Fibroblast of lung (primary cell): ENCODE data around the gene CACNG8. TPM values are rescaled to one million over a fixed set of nuclear protein-coding genes. Genes with fewer than 3 reads are reported as not detected.

Source experiments
- DNase-seq, 2 donors: peaks; one replicate each; pipeline versions ENCODE4 v3.0.0 to v3.0.0-alpha.2; 2010; ENCODE audit warnings: low read depth in 2 of 2
- H2AFZ ChIP-seq: 2 replicates; pipeline ENCODE4 v1.5.1; 2012; ENCODE audit warnings: low read length, control low read depth, inconsistent platforms
- H3K27ac ChIP-seq: 2 replicates; pipeline ENCODE4 v1.5.1; 2011; ENCODE audit warnings: low read length, control low read depth; ENCODE audit not compliant: insufficient read depth
- H3K27me3 ChIP-seq: 2 replicates; pipeline ENCODE4 v1.5.1; 2011; ENCODE audit warnings: mild to moderate bottlenecking, low read length; ENCODE audit not compliant: control insufficient read depth, insufficient read depth
- H3K36me3 ChIP-seq: 2 replicates; pipeline ENCODE4 v1.5.1; 2011; ENCODE audit warnings: low read length; ENCODE audit not compliant: control insufficient read depth, insufficient read depth
- H3K4me1 ChIP-seq: 2 replicates; pipeline ENCODE4 v1.5.1; 2011; ENCODE audit warnings: low read length; ENCODE audit not compliant: control insufficient read depth, insufficient read depth; ENCODE audit errors: extremely low read depth
- H3K4me2 ChIP-seq: 2 replicates; pipeline ENCODE4 v1.5.1; 2011; ENCODE audit warnings: low read length, control low read depth; ENCODE audit not compliant: insufficient read depth; ENCODE audit errors: extremely low read depth
- H3K4me3 ChIP-seq, 4 experiments: fragments of 200-600 bp in 1 of 4; sonication (generic) in 1 of 4; replicated peaks in 1 of 4; 2 replicates each; pipeline ENCODE4 v1.5.1; 2011 to 2016; ENCODE audit warnings: low read length in 4 of 4, low read depth in 3 of 4, mild to moderate bottlenecking in 3 of 4, control low read depth in 2 of 4, inconsistent platforms in 1 of 4, mixed read lengths in 1 of 4; ENCODE audit not compliant: insufficient read depth in 1 of 4; ENCODE audit errors: control extremely low read depth in 1 of 4
- H3K79me2 ChIP-seq: 2 replicates; pipeline ENCODE4 v1.5.1; 2012; ENCODE audit warnings: mild to moderate bottlenecking, low read length, inconsistent platforms; ENCODE audit not compliant: control insufficient read depth, insufficient read depth
- H3K9ac ChIP-seq: 2 replicates; pipeline ENCODE4 v1.5.1; 2011; ENCODE audit warnings: mild to moderate bottlenecking, low read length, control low read depth; ENCODE audit not compliant: insufficient read depth
- H3K9me3 ChIP-seq: 2 replicates; pipeline ENCODE4 v1.5.1; 2012; ENCODE audit warnings: low read depth, low read length; ENCODE audit not compliant: control insufficient read depth, insufficient read depth
- H4K20me1 ChIP-seq: 2 replicates; pipeline ENCODE4 v1.5.1; 2011; ENCODE audit warnings: low read length; ENCODE audit not compliant: control insufficient read depth, insufficient read depth; ENCODE audit errors: extremely low read depth
- EZH2 ChIP-seq: IDR thresholded peaks from 2 replicates; pipeline ENCODE4 v1.5.1; 2012; ENCODE audit warnings: low read length, control low read depth, mild to moderate bottlenecking; ENCODE audit errors: missing control alignments
- polyA plus RNA-seq, 2 donors: library from polyadenylated mRNA; depleted of rRNA in 1 of 2; stranded (reverse) in 1 of 2; unstranded in 1 of 2; fragments of >200 nt; gene quantifications; 2 replicates each; pipeline ENCODE4 v1.2.1, GENCODE V29; 2011 to 2012; ENCODE audit warnings: missing spikeins in 1 of 2
- total RNA-seq: library from RNA; depleted of rRNA; stranded (reverse); fragments of >200 nt; gene quantifications from 2 replicates; pipeline ENCODE4 v1.2.1, GENCODE V29; 2014
- TF ChIP-seq, protein P1 (sequence below), 2 donors: IDR thresholded peaks in 1 of 2; conservative IDR thresholded peaks in 1 of 2; 1 replicate in 1 of 2; 2 replicates in 1 of 2; pipeline ENCODE4 v1.5.1; 2011 to 2012; ENCODE audit warnings: low read length in 2 of 2, control low read depth in 1 of 2, inconsistent platforms in 1 of 2, low read depth in 1 of 2, mild to moderate bottlenecking in 1 of 2

Gene CACNG8
- total and polyA plus RNA-seq, 2 donors (not counting 1 experiment from before 2014, with no cell fraction given): under 0.01 to 0.01 TPM

DNA sequence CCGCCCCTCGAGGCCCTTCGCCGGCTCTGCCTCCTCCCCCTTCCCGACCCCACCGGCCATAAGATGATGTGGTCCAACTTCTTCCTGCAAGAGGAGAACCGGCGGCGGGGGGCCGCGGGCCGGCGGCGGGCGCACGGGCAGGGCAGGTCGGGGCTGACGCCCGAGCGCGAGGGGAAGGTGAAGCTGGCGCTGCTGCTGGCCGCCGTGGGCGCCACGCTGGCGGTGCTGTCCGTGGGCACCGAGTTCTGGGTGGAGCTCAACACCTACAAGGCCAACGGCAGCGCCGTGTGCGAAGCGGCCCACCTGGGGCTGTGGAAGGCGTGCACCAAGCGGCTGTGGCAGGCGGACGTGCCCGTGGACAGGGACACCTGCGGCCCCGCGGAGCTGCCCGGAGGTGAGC, 30.1 kb downstream of the CACNG8 start:
- H3K36me3 ChIP-seq: no peaks in the 10 kb centered on the region
- H3K27me3 ChIP-seq: peaks cover 13% of the 10 kb centered on the region
- no peaks in the 10 kb centered on the region for H3K4me1 ChIP-seq
- no peak for DNase-seq
- no peaks in the 10 kb centered on the region for H3K79me2 ChIP-seq
- no peak overlapping the region for H2AFZ ChIP-seq
- no peak overlapping the region for H3K4me2 ChIP-seq
- H3K9me3 ChIP-seq: no peaks in the 10 kb centered on the region
- H3K4me3 ChIP-seq: no peak overlapping the region
- no peaks in the 10 kb centered on the region for H4K20me1 ChIP-seq
- TF ChIP-seq EZH2: no peak
- TF ChIP-seq, protein P1, sequence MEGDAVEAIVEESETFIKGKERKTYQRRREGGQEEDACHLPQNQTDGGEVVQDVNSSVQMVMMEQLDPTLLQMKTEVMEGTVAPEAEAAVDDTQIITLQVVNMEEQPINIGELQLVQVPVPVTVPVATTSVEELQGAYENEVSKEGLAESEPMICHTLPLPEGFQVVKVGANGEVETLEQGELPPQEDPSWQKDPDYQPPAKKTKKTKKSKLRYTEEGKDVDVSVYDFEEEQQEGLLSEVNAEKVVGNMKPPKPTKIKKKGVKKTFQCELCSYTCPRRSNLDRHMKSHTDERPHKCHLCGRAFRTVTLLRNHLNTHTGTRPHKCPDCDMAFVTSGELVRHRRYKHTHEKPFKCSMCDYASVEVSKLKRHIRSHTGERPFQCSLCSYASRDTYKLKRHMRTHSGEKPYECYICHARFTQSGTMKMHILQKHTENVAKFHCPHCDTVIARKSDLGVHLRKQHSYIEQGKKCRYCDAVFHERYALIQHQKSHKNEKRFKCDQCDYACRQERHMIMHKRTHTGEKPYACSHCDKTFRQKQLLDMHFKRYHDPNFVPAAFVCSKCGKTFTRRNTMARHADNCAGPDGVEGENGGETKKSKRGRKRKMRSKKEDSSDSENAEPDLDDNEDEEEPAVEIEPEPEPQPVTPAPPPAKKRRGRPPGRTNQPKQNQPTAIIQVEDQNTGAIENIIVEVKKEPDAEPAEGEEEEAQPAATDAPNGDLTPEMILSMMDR (conservative IDR thresholded peaks at IDR 0.05 in 1 of 2, IDR thresholded peaks at IDR 0.05 in 1 of 2; ENCODE audit: low read depth in 1 of 2, low read length in 2 of 2): no peak
- no peak overlapping the region for H3K9ac ChIP-seq
- no peak overlapping the region for H3K27ac ChIP-seq

DNA sequence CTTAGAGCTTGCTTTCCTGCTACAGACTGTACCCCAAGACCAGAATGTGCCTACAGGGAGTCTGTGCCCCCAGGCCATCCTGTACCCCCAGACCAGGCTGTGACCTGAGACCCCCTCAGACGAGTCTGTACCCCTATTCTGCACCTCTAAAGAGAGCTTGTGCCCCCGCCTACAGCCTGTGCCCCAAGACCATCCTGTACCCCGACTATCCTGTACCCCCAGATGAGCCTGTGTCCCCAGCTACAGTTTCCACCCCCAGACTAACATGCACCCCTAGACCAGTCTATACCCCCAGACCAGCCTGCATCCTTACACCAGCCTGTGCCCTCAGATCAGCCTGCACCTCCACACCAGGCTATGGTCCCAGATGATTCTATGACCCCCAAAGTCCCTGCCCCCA, 30.7 kb downstream of the CACNG8 start:
- Histone ChIP-seq H3K9ac (no peak overlapping the region), H3K36me3 (no peaks in the 10 kb centered on the region), H4K20me1 (no peaks in the 10 kb centered on the region), H3K27me3 (peaks cover 13% of the 10 kb centered on the region), H2AFZ (no peak overlapping the region), H3K9me3 (no peaks in the 10 kb centered on the region), H3K4me3 (no peak overlapping the region), H3K79me2 (no peaks in the 10 kb centered on the region), H3K4me2 (no peak overlapping the region), H3K27ac (no peak overlapping the region), H3K4me1 (no peaks in the 10 kb centered on the region)
- TF ChIP-seq, protein P1 (conservative IDR thresholded peaks at IDR 0.05 in 1 of 2, IDR thresholded peaks at IDR 0.05 in 1 of 2; ENCODE audit: low read depth in 1 of 2, low read length in 2 of 2): no peak
- no peak for TF ChIP-seq EZH2
- no peak for DNase-seq

DNA sequence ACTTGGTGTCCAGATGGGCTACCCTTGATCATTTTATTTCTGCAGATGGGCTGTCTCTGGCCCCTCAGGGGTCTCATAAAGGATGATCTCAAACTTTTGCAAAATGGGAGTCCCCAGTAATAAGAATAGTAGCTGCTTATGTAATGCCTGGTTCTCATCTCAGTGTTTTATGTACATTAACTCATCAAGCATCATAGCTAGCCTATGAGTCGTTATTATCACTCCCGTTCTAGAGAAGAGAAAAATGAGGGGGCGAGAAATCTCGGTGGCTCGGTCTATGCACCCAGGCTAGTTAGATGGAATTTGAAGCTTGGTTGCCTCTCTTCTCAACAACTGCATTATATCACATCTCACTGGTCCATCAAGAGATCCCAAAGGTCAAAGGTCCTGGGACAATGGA, 32.1 kb downstream of the CACNG8 start:
- TF ChIP-seq EZH2: no peak
- TF ChIP-seq, protein P1 (conservative IDR thresholded peaks at IDR 0.05 in 1 of 2, IDR thresholded peaks at IDR 0.05 in 1 of 2; ENCODE audit: low read depth in 1 of 2, low read length in 2 of 2): no peak
- H3K9ac ChIP-seq: no peak overlapping the region
- DNase-seq: peak in 1 of 2 donors; percentile 21
- peaks cover 15% of the 10 kb centered on the region for H3K27me3 ChIP-seq
- H3K4me2 ChIP-seq: no peak overlapping the region
- no peak overlapping the region for H3K27ac ChIP-seq
- no peaks in the 10 kb centered on the region for H3K79me2 ChIP-seq
- H4K20me1 ChIP-seq: no peaks in the 10 kb centered on the region
- no peak overlapping the region for H3K4me3 ChIP-seq
- H3K9me3 ChIP-seq: no peaks in the 10 kb centered on the region
- H2AFZ ChIP-seq: no peak overlapping the region
- no peaks in the 10 kb centered on the region for H3K36me3 ChIP-seq
- no peaks in the 10 kb centered on the region for H3K4me1 ChIP-seq
